Neural cell (in vitro differentiated cells): ENCODE results near the gene CDT1. TPM values are rescaled to one million over a fixed set of nuclear protein-coding genes. Genes with fewer than 3 reads are reported as not detected.

Experiments used
- H2AFZ ChIP-seq: fragments of 200-600, 300-800 bp; sonication (generic), shearing (Covaris generic); 2 replicates; pipeline ENCODE4 v1.6.0; 2014; ENCODE audit warnings: low read depth, mild to moderate bottlenecking, antibody characterized with exemption, low read length, moderate library complexity
- H3F3A ChIP-seq: fragments of 200-600 bp; shearing (Covaris generic); 2 replicates; pipeline ENCODE4 v1.6.1; 2016; ENCODE audit warnings: mild to moderate bottlenecking, moderate library complexity, mixed read lengths, antibody characterized with exemption, low read length; ENCODE audit not compliant: insufficient read depth, poor library complexity, severe bottlenecking
- H3K27ac ChIP-seq: fragments of 200-600, 300-800 bp; sonication (generic), shearing (Covaris generic); 2 replicates; pipeline ENCODE4 v1.5.1; 2014; ENCODE audit warnings: mild to moderate bottlenecking, low read length, moderate library complexity
- H3K27me3 ChIP-seq: fragments of 300-800, 200-600 bp; sonication (generic), shearing (Covaris generic); 2 replicates; pipeline ENCODE4 v1.6.0; 2014; ENCODE audit warnings: mild to moderate bottlenecking, low read depth, low read length, moderate library complexity; ENCODE audit not compliant: insufficient read depth
- H3K36me3 ChIP-seq: fragments of 300-800, 200-600 bp; sonication (generic), shearing (Covaris generic); 2 replicates; pipeline ENCODE4 v1.5.1; 2014; ENCODE audit warnings: mild to moderate bottlenecking, antibody characterized with exemption, low read length, moderate library complexity; ENCODE audit not compliant: insufficient read depth
- H3K4me2 ChIP-seq: fragments of 300-800, 200-600 bp; sonication (generic), shearing (Covaris generic); 2 replicates; pipeline ENCODE4 v1.6.0; 2014; ENCODE audit warnings: mild to moderate bottlenecking, low read length
- H3K4me3 ChIP-seq: fragments of 300-800, 200-600 bp; sonication (generic), shearing (Covaris generic); 2 replicates; pipeline ENCODE4 v1.5.1; 2014; ENCODE audit warnings: mild to moderate bottlenecking, low read length, moderate library complexity
- H3K79me2 ChIP-seq: fragments of 200-600 bp; shearing (Covaris generic); replicated peaks from 2 replicates; pipeline ENCODE4 v1.6.0; 2014; ENCODE audit warnings: mild to moderate bottlenecking, low read length, moderate library complexity; ENCODE audit not compliant: insufficient read depth
- H3K9ac ChIP-seq: fragments of 300-800, 200-600 bp; sonication (generic), shearing (Covaris generic); 2 replicates; pipeline ENCODE4 v1.6.1; 2016; ENCODE audit warnings: mild to moderate bottlenecking, low read length, mixed read lengths
- H3K9me2 ChIP-seq: fragments of 200-600 bp; shearing (Covaris generic); 2 replicates; pipeline ENCODE4 v1.6.1; 2016; ENCODE audit warnings: mild to moderate bottlenecking, low read length, mixed read lengths; ENCODE audit not compliant: insufficient read depth
- H3K9me3 ChIP-seq: fragments of 200-600, 300-800 bp; sonication (generic), shearing (Covaris generic); 2 replicates; pipeline ENCODE4 v1.6.1; 2016; ENCODE audit warnings: mild to moderate bottlenecking, mixed run types, low read length, moderate library complexity, mixed read lengths
- H4K20me1 ChIP-seq: fragments of 200-600 bp; shearing (Covaris generic); 2 replicates; pipeline ENCODE4 v1.6.1; 2016; ENCODE audit warnings: mild to moderate bottlenecking, mixed run types; ENCODE audit not compliant: insufficient read depth
- CTCF ChIP-seq: fragments of 450-650 bp; IDR thresholded peaks from 2 replicates; pipeline ENCODE4 v1.5.1; 2014; ENCODE audit warnings: antibody characterized with exemption, mild to moderate bottlenecking, moderate library complexity; ENCODE audit not compliant: poor library complexity, severe bottlenecking
- EP300 ChIP-seq: fragments of 450-650 bp; conservative IDR thresholded peaks from 2 replicates; pipeline ENCODE4 v1.6.1; 2014; ENCODE audit warnings: antibody characterized with exemption, mild to moderate bottlenecking, moderate library complexity; ENCODE audit not compliant: poor library complexity, severe bottlenecking
- EZH2 ChIP-seq: fragments of 200-600, 300-800 bp; shearing (Covaris generic), sonication (generic); IDR thresholded peaks from 2 replicates; pipeline ENCODE4 v1.6.1; 2014; ENCODE audit warnings: antibody characterized with exemption, low read length, borderline replicate concordance, mild to moderate bottlenecking; ENCODE audit not compliant: insufficient read depth, poor library complexity, severe bottlenecking
- POLR2AphosphoS5 ChIP-seq: IDR thresholded peaks from 2 replicates; pipeline ENCODE4 v1.6.1; 2012
- RAD21 ChIP-seq: fragments of 450-650 bp; conservative IDR thresholded peaks from 2 replicates; pipeline ENCODE4 v1.6.1; 2014; ENCODE audit warnings: antibody characterized with exemption, mild to moderate bottlenecking, moderate library complexity
- SMC3 ChIP-seq: fragments of 450-650 bp; conservative IDR thresholded peaks from 2 replicates; pipeline ENCODE4 v1.6.1; 2014; ENCODE audit warnings: antibody characterized with exemption, mild to moderate bottlenecking, moderate library complexity; ENCODE audit not compliant: poor library complexity
- TAF1 ChIP-seq: IDR thresholded peaks from 2 replicates; pipeline ENCODE4 v1.6.1; 2012; ENCODE audit warnings: low read depth
- polyA plus RNA-seq: library from polyadenylated mRNA; depleted of rRNA; stranded (reverse); fragments of >200 nt; gene quantifications from 2 replicates; pipeline ENCODE4 v1.2.3, GENCODE V29; 2014
- TF ChIP-seq, protein P1 (sequence below): IDR thresholded peaks from 2 replicates; pipeline ENCODE4 v1.6.1; 2012; ENCODE audit warnings: borderline replicate concordance

The CDT1 gene
- polyA plus RNA-seq, 1 donor from 2014 or later = 1.0 TPM

DNA sequence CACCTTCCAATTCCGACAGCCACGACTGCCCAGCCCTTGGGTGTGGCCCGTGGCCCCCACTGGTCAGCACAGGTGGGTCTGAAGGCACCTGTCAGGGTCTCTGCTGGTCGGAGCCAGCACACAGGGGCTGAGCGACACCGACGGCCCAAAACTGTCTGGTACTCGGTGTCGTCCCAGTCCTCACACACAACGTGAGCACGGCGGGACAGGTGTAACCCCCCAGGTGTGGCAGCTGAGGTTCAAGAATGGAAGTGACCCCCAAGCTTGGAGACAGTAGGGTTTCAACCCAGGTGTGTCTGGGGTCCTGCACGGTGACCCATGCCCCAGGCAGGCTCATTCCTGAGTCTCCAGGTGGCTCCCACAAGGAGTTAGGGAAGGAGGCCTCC lies 52.1 kb downstream of the CDT1 start:
- H3K79me2 ChIP-seq = no peaks in the 10 kb centered on the region
- no peaks in the 10 kb centered on the region for H3K36me3 ChIP-seq
- H3K4me2 ChIP-seq = peak overlapping the region; percentile 42
- peak overlapping the region; percentile 56 for H3K9ac ChIP-seq
- H3K4me3 ChIP-seq = peak overlapping the region; percentile 82
- no peaks in the 10 kb centered on the region for H4K20me1 ChIP-seq
- H3K9me3 ChIP-seq = no peaks in the 10 kb centered on the region
- H3F3A ChIP-seq = no peaks in the 10 kb centered on the region
- TF ChIP-seq CTCF = no peak
- TF ChIP-seq, protein P1, sequence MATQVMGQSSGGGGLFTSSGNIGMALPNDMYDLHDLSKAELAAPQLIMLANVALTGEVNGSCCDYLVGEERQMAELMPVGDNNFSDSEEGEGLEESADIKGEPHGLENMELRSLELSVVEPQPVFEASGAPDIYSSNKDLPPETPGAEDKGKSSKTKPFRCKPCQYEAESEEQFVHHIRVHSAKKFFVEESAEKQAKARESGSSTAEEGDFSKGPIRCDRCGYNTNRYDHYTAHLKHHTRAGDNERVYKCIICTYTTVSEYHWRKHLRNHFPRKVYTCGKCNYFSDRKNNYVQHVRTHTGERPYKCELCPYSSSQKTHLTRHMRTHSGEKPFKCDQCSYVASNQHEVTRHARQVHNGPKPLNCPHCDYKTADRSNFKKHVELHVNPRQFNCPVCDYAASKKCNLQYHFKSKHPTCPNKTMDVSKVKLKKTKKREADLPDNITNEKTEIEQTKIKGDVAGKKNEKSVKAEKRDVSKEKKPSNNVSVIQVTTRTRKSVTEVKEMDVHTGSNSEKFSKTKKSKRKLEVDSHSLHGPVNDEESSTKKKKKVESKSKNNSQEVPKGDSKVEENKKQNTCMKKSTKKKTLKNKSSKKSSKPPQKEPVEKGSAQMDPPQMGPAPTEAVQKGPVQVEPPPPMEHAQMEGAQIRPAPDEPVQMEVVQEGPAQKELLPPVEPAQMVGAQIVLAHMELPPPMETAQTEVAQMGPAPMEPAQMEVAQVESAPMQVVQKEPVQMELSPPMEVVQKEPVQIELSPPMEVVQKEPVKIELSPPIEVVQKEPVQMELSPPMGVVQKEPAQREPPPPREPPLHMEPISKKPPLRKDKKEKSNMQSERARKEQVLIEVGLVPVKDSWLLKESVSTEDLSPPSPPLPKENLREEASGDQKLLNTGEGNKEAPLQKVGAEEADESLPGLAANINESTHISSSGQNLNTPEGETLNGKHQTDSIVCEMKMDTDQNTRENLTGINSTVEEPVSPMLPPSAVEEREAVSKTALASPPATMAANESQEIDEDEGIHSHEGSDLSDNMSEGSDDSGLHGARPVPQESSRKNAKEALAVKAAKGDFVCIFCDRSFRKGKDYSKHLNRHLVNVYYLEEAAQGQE = no peak
- TF ChIP-seq EZH2 = no peak
- H3K27me3 ChIP-seq = no peaks in the 10 kb centered on the region
- H3K27ac ChIP-seq = no peak overlapping the region
- no peak overlapping the region for H2AFZ ChIP-seq
- no peaks in the 10 kb centered on the region for H3K9me2 ChIP-seq

DNA sequence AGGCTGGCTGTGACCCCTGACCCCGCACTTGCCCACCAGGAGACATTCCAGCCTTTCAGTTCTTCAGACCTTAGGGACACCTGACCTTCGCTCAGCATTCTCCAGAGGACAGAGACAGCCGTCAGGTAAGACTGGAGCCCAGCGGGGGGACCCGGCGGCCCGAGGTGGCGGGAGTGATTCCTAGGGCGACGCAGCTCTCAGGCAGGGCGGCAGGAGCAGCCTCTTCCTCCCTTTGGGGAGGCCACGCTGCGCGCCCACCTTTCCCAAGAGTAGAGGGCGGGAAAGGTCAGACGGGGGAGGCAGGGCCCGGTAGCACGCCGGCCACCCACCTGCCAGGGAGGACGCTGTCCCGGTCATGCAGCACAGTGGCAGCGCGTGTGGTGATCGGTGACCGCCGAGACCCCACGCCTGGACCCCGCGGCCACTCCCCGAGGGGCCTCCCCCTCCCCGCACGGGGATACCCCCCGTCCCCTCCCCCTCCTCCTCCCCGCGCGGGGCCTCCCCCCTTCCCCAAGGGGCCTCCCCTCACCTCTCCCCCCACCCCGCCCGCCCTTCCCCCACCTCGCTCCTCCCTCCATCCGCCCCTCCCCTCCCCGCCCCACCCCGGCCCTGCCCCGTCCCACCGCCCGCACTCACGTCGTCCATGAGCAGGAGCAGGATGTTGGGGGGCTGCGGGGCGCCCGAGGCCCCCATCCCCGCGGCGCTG lies 52.7 kb downstream of the CDT1 start:
- Histone ChIP-seq H4K20me1 (no peaks in the 10 kb centered on the region), H3K4me2 (peak overlapping the region; percentile 42), H3K9me3 (no peaks in the 10 kb centered on the region), H3K27me3 (no peaks in the 10 kb centered on the region), H2AFZ (no peak overlapping the region), H3K4me3 (peak overlapping the region; percentile 82), H3K9me2 (no peaks in the 10 kb centered on the region), H3K36me3 (no peaks in the 10 kb centered on the region), H3F3A (no peaks in the 10 kb centered on the region), H3K9ac (peak overlapping the region; percentile 74), H3K27ac (no peak overlapping the region), H3K79me2 (no peaks in the 10 kb centered on the region)
- TF ChIP-seq RAD21 (no peak), EP300 (no peak), TAF1 (no peak), SMC3 (no peak), CTCF (no peak), POLR2AphosphoS5 (no peak)
- TF ChIP-seq, protein P1 = no peak
